HG02759 (cell line): ENCODE data around the gene FNDC11.

Experiments
- ATAC-seq: cut with Tn5 transposase; IDR thresholded peaks from one replicate; pipeline ENCODE4 v1.9.1; 2021; ENCODE audit warnings: mild to moderate bottlenecking, moderate library complexity; ENCODE audit not compliant: unreplicated experiment

FNDC11 gene

GRCh38 chr20:63522981-63523611, 30.9 kb upstream of the FNDC11 start:
- ATAC-seq = no peak

GRCh38 chr20:63525185-63525584, 28.8 kb upstream of the FNDC11 start:
- no peak for ATAC-seq

- no peak for ATAC-seq
These were observed 28.0 kb upstream of the FNDC11 start for GRCh38 chr20:63525971-63526370.

GRCh38 chr20:63527184-63527583, 26.8 kb upstream of the FNDC11 start:
- ATAC-seq = no peak

- no peak for ATAC-seq
These were observed 24.6 kb upstream of the FNDC11 start for GRCh38 chr20:63529180-63529860.

- ATAC-seq = no peak
These were observed 23.8 kb upstream of the FNDC11 start for GRCh38 chr20:63529861-63530787.

- no peak for ATAC-seq
These were observed 23.2 kb upstream of the FNDC11 start for GRCh38 chr20:63530788-63531160.

GRCh38 chr20:63531686-63532448, 22.1 kb upstream of the FNDC11 start:
- ATAC-seq = no peak

GRCh38 chr20:63532449-63532971, 21.4 kb upstream of the FNDC11 start:
- ATAC-seq = no peak

GRCh38 chr20:63533388-63533787, 20.6 kb upstream of the FNDC11 start:
- no peak for ATAC-seq

GRCh38 chr20:63533871-63534393, 20.0 kb upstream of the FNDC11 start:
- no peak for ATAC-seq

GRCh38 chr20:63534427-63534830, 19.5 kb upstream of the FNDC11 start:
- ATAC-seq = no peak

- ATAC-seq = no peak
These were observed 18.9 kb upstream of the FNDC11 start for GRCh38 chr20:63534831-63535651.

GRCh38 chr20:63536241-63536977, 17.6 kb upstream of the FNDC11 start:
- ATAC-seq = no peak

GRCh38 chr20:63536997-63537524, 16.9 kb upstream of the FNDC11 start, which contains the start of gene PTK6:
Gene PTK6, minus strand, starts transcription at chr20:63537376. Its CDS starts 62 bp downstream, at chr20:63537314.
- ATAC-seq = peak; percentile 12

- peak; percentile 88 for ATAC-seq
These were observed 16.3 kb upstream of the FNDC11 start for GRCh38 chr20:63537525-63538203.

GRCh38 chr20:63538204-63539091, 15.5 kb upstream of the FNDC11 start:
- no peak for ATAC-seq
